IMR-90 (cell line): ENCODE data around the gene SLC46A2. TPM values are rescaled to one million over a fixed set of nuclear protein-coding genes. Genes with fewer than 3 reads are reported as not detected.

Source experiments
- ATAC-seq: fragments of 200-7000 bp; cut with Tn5 transposase; 2 replicates; pipeline ENCODE4 v1.9.1; 2020; ENCODE audit warnings: low read depth, mild to moderate bottlenecking, moderate library complexity
- BruUV-seq: library from RNA; stranded (reverse); fragments of 400-500 nt; replicated peaks from 2 replicates; lab custom pipeline; 2021; lab: Mats Ljungman, UMichigan
- CTCF ChIA-PET: fragments of 300-600 bp; formaldehyde crosslinking; extraction: SDS; loops from one replicate; lab custom pipeline; 2021; ENCODE audit warnings: antibody characterized with exemption; lab: Yijun Ruan, JAX
- POLR2A ChIA-PET: fragments of 300-600 bp; sonication (Branson Sonifier 250); formaldehyde crosslinking; loops from one replicate; lab custom pipeline; 2022; ENCODE audit warnings: antibody characterized with exemption; ENCODE audit not compliant: unreplicated experiment; lab: Charles Lee
- DNase-seq: peaks from one replicate; pipeline ENCODE4 v3.0.0; 2013
- H2AFZ ChIP-seq: replicated peaks from 2 replicates; pipeline ENCODE3; 2013; ENCODE audit warnings: low read length, mild to moderate bottlenecking; ENCODE audit not compliant: poor library complexity
- H2AK5ac ChIP-seq: 2 replicates; pipeline ENCODE4 v1.6.1; 2013; ENCODE audit warnings: low read depth, low read length, inconsistent platforms
- H2AK9ac ChIP-seq: replicated peaks from 2 replicates; pipeline ENCODE3; 2013; ENCODE audit warnings: mild to moderate bottlenecking, low read depth, low read length, moderate library complexity; ENCODE audit not compliant: poor library complexity
- H2BK120ac ChIP-seq: 2 replicates; pipeline ENCODE4 v1.6.1; 2013; ENCODE audit warnings: low read depth, low read length, inconsistent platforms
- H2BK15ac ChIP-seq: 3 replicates; pipeline ENCODE4 v1.6.1; 2013; ENCODE audit warnings: low read depth, low read length, inconsistent platforms
- H2BK20ac ChIP-seq: 2 replicates; pipeline ENCODE4 v1.6.1; 2013; ENCODE audit warnings: low read depth, mild to moderate bottlenecking, inconsistent platforms, low read length, moderate library complexity
- H2BK5ac ChIP-seq: 2 replicates; pipeline ENCODE4 v1.6.1; 2013; ENCODE audit warnings: mild to moderate bottlenecking, low read depth, low read length, inconsistent platforms; ENCODE audit not compliant: poor library complexity, severe bottlenecking
- H3K14ac ChIP-seq: replicated peaks from 2 replicates; pipeline ENCODE4 v1.6.1; 2013; ENCODE audit warnings: low read depth, low read length, inconsistent platforms
- H3K18ac ChIP-seq: 2 replicates; pipeline ENCODE4 v1.6.1; 2013; ENCODE audit warnings: low read depth, low read length, control low read depth
- H3K23ac ChIP-seq: 2 replicates; pipeline ENCODE4 v1.6.1; 2013; ENCODE audit warnings: low read depth, low read length, inconsistent platforms
- H3K27ac ChIP-seq: 2 replicates; pipeline ENCODE4 v1.5.1; 2013; ENCODE audit warnings: mild to moderate bottlenecking, control low read depth, low read length; ENCODE audit not compliant: insufficient read depth
- H3K27me3 ChIP-seq: 2 replicates; pipeline ENCODE4 v1.6.1; 2013; ENCODE audit warnings: low read length; ENCODE audit not compliant: control insufficient read depth, insufficient read depth
- H3K36me3 ChIP-seq: 2 replicates; pipeline ENCODE4 v1.6.1; 2013; ENCODE audit warnings: low read length, mixed read lengths; ENCODE audit not compliant: control insufficient read depth, insufficient read depth
- H3K4ac ChIP-seq: 2 replicates; pipeline ENCODE4 v1.6.1; 2013; ENCODE audit warnings: low read depth, low read length, inconsistent platforms
- H3K4me1 ChIP-seq: 2 replicates; pipeline ENCODE4 v1.6.1; 2013; ENCODE audit warnings: low read length, mixed read lengths; ENCODE audit not compliant: control insufficient read depth, insufficient read depth
- H3K4me2 ChIP-seq: 2 replicates; pipeline ENCODE4 v1.6.1; 2013; ENCODE audit warnings: low read depth, mild to moderate bottlenecking, control low read depth, low read length, moderate library complexity
- H3K4me3 ChIP-seq: 2 replicates; pipeline ENCODE4 v1.5.1; 2013; ENCODE audit warnings: low read depth, mild to moderate bottlenecking, control low read depth, low read length, moderate library complexity; ENCODE audit not compliant: insufficient read depth
- H3K56ac ChIP-seq: 2 replicates; pipeline ENCODE4 v1.6.1; 2013; ENCODE audit warnings: low read length, inconsistent platforms; ENCODE audit not compliant: insufficient read depth; ENCODE audit errors: extremely low read depth
- H3K79me1 ChIP-seq, 2 experiments: 2 replicates each; pipeline ENCODE4 v1.6.1; 2013; ENCODE audit warnings: low read length in 2 of 2, inconsistent platforms in 1 of 2, low read depth in 1 of 2
- H3K9ac ChIP-seq: 2 replicates; pipeline ENCODE4 v1.6.1; 2013; ENCODE audit warnings: low read depth, low read length, control low read depth
- H3K9me1 ChIP-seq: 2 replicates; pipeline ENCODE4 v1.6.1; 2013; ENCODE audit warnings: low read length, inconsistent platforms; ENCODE audit not compliant: insufficient read depth
- H3K9me3 ChIP-seq: 2 replicates; pipeline ENCODE4 v1.6.1; 2013; ENCODE audit warnings: low read length; ENCODE audit not compliant: control insufficient read depth, insufficient read depth
- H4K20me1 ChIP-seq: 2 replicates; pipeline ENCODE4 v1.6.1; 2013; ENCODE audit warnings: low read length, inconsistent platforms; ENCODE audit not compliant: insufficient read depth
- H4K5ac ChIP-seq: 2 replicates; pipeline ENCODE4 v1.6.1; 2013; ENCODE audit warnings: mild to moderate bottlenecking, low read depth, low read length, control low read depth
- H4K8ac ChIP-seq, 2 experiments: 2 replicates each; pipeline ENCODE4 v1.6.1; 2013; ENCODE audit warnings: low read depth in 2 of 2, low read length in 2 of 2, control low read depth in 1 of 2, inconsistent platforms in 1 of 2
- H4K91ac ChIP-seq: 2 replicates; pipeline ENCODE4 v1.6.1; 2013; ENCODE audit warnings: low read depth, low read length, inconsistent platforms; ENCODE audit not compliant: insufficient read depth
- BHLHE40 ChIP-seq: fragments of 150-350 bp; IDR thresholded peaks from 2 replicates; pipeline ENCODE4 v1.6.1; 2016; ENCODE audit warnings: mild to moderate bottlenecking, low read depth, low read length
- MXI1 ChIP-seq: IDR thresholded peaks from 2 replicates; pipeline ENCODE4 v1.6.1; 2012; ENCODE audit warnings: low read depth, mild to moderate bottlenecking, low read length, moderate library complexity, borderline replicate concordance
- POLR2A ChIP-seq: IDR thresholded peaks from 2 replicates; pipeline ENCODE4 v1.6.1; 2012; ENCODE audit warnings: mild to moderate bottlenecking, low read depth, low read length
- RCOR1 ChIP-seq: IDR thresholded peaks from 2 replicates; pipeline ENCODE4 v1.6.1; 2012; ENCODE audit warnings: mild to moderate bottlenecking, low read length, improper control_type of control experiment; ENCODE audit not compliant: insufficient replicate concordance
- RFX5 ChIP-seq: IDR thresholded peaks from 2 replicates; pipeline ENCODE4 v1.8.0; 2012; ENCODE audit warnings: low read depth, mild to moderate bottlenecking, low read length, moderate library complexity
- SMC3 ChIP-seq: fragments of 150-350 bp; IDR thresholded peaks from 2 replicates; pipeline ENCODE4 v1.6.1; 2016; ENCODE audit warnings: low read depth, mild to moderate bottlenecking, antibody characterized with exemption, low read length, moderate library complexity
- WGBS, 2 experiments: methylation state at CpG; one replicate each; pipeline versions ENCODE4 v1.1.5 to v1.1.7; 2013; ENCODE audit warnings: missing lambda C conversion rate in 2 of 2; ENCODE audit not compliant: insufficient read length in 1 of 2; ENCODE audit errors: extremely low coverage in 2 of 2; 5-methylcytosine and 5-hydroxymethylcytosine counted together
- dilution Hi-C: fragments of 300-500 bp; cut with HindIII; formaldehyde crosslinking; loops from one replicate; pipeline ENCODE4 v1.14.3; 2018; ENCODE audit warnings: low sequenced_read_pairs; ENCODE audit not compliant: unreplicated experiment
- in situ Hi-C: fragments of 300-500 bp; cut with MboI; formaldehyde crosslinking; loops from 3 replicates; pipeline ENCODE4 v1.14.3; 2019; ENCODE audit warnings: low sequenced_read_pairs, inconsistent platforms, mixed read lengths
- intact Hi-C: fragments of 100-400 bp; cut with micrococcal nuclease; formaldehyde crosslinking; loops from 2 replicates; pipeline ENCODE4 v1.10.0; 2022
- polyA plus RNA-seq, 3 experiments: library from polyadenylated mRNA; depleted of rRNA; stranded (reverse); fragments of >200 nt; gene quantifications; 2 replicates each; pipeline ENCODE4 v1.2.3, GENCODE V29; 2012; ENCODE audit warnings: low replicate concordance in 1 of 3
- total RNA-seq: library from RNA; depleted of rRNA; stranded (reverse); fragments of >200 nt; gene quantifications from 2 replicates; pipeline ENCODE4 v1.2.3, GENCODE V29; 2012

The SLC46A2 gene
- total and polyA plus RNA-seq, 2 of the 4 experiments (the other 2 are of a cell fraction): not detected

DNA sequence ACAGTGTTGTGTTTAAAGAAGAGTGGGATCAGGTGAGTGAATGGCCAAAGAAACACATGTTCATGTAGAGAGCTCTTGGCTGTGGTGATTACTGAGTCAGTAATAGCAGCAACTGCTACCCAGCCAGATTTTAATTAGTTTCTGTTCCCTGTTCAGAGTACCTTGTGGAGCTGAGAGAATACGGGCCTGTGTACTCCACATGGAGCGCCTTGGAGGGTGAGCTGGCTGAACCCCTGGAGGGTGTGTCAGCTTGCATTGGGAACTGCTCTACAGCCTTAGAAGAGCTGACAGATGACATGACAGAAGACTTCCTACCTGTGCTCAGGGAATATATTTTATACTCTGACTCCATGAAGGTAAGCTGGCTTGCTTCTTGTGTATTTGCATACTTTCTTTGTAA, 52.3 kb downstream of the SLC46A2 start:
- Histone ChIP-seq H3K27me3 (no peaks in the 10 kb centered on the region), H4K8ac (no peak overlapping the region), H2BK5ac (no peak overlapping the region), H3K14ac (no peak overlapping the region), H4K91ac (no peak overlapping the region), H2AFZ (no peak overlapping the region), H3K4me2 (no peak overlapping the region), H3K9ac (no peak overlapping the region), H3K36me3 (peaks cover 20% of the 10 kb centered on the region), H2BK120ac (no peak overlapping the region), H3K4me3 (no peak overlapping the region), H3K79me1 (no peaks in the 10 kb centered on the region), H4K20me1 (no peaks in the 10 kb centered on the region), H3K9me3 (no peaks in the 10 kb centered on the region), H3K4me1 (no peaks in the 10 kb centered on the region), H2AK5ac (no peak overlapping the region), H2BK20ac (no peak overlapping the region), H3K18ac (no peak overlapping the region), H3K4ac (no peak overlapping the region), H3K9me1 (0 out of 2 replicates have a peak, but pooled peaks cover 3% of the 10 kb centered on the region), H3K56ac (no peak overlapping the region), H2AK9ac (no peak overlapping the region), H3K27ac (no peak overlapping the region), H3K23ac (no peak overlapping the region), H2BK15ac (no peak overlapping the region), H4K5ac (no peak overlapping the region)
- DNase-seq (no peak), ATAC-seq (no peak)
- no peak for TF ChIP-seq POLR2A
- TF ChIP-seq SMC3: no peak
- TF ChIP-seq RFX5: no peak
- no peak for TF ChIP-seq RCOR1
- no peak for TF ChIP-seq BHLHE40
- no peak for TF ChIP-seq MXI1
- intact Hi-C loops: no loop called here
- WGBS, 2 experiments: no CpG with 5 or more reads among the region's 2 CpGs
- dilution Hi-C loops: no loop called here
- CTCF ChIA-PET: interaction anchor here (0.6 kb wide), 2 partner anchors 18 to 1447 kb away, joined by 3 to 5 read pairs; no protein-coding TSS in a partner anchor
- no TSS peak for BruUV-seq
- in situ Hi-C loops: no loop called here
- POLR2A ChIA-PET: no interaction called here
